ENCODE results near the gene DKK3. TPM values are rescaled to one million over a fixed set of nuclear protein-coding genes. Genes with fewer than 3 reads are reported as not detected.

DKK3 gene
- total RNA-seq, 3 donors from 2014 or later (not counting 1 experiment from before 2014, with no cell fraction given): 0.16 to 0.70 TPM; not detected in 1

DNA sequence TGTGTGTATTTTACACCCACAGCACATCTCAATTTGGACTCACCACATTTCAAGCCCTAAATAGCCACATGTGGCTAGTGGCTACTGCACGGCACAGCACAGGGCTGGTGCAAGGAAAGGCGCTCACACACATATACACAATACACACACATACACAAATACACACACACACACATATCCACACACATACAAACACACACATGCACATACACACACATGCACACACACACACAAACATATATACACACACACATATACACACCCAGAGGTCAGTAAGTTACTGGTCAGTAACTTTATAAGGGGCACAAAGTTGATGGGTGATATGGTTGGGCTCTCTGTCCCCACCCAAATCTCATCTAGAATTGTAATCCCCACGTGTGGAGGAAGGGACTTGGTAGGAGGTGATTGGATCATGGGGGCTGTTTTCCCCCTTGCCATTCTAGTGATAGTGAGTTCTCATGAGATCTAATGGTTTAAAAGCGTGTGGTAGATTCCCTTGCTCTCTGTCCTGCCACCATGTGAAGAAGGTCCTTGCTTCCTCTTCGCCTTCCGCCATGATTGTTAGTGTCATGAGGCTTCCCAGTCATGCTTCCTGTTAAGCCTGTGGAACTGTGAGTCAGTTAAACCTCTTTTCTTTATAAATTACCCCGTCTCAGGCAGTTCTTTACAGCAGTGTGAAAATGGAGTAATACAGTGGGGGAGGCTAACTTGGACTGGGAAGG lies 37.6 kb upstream of the DKK3 start:
- ATAC-seq: no peak
- Mint-ChIP-seq H3K4me1 (peaks cover 6 to 12% of the 10 kb centered on the region in 2 donors), H3K27ac (no peak overlapping the region), H3K36me3 (no peaks in the 10 kb centered on the region), H3K9me3 (no peaks in the 10 kb centered on the region), H3K4me3 (no peak overlapping the region), H3K27me3 (ENCODE audit: low read depth in 2 of 2) (peaks cover 8 to 17% of the 10 kb centered on the region in 2 donors)
- H3K27me3 ChIP-seq (ENCODE audit: control insufficient read depth, insufficient read depth, low read length): no peaks in the 10 kb centered on the region
- no peaks in the 10 kb centered on the region for H3K9me3 ChIP-seq (ENCODE audit: control insufficient read depth, insufficient read depth, low read length)
- H3K4me1 ChIP-seq (ENCODE audit: control insufficient read depth, insufficient read depth, low read length): peaks cover 14% of the 10 kb centered on the region
- H3K4me3 ChIP-seq (ENCODE audit: low read length): no peak overlapping the region
- no peaks in the 10 kb centered on the region for H3K36me3 ChIP-seq (ENCODE audit: control insufficient read depth, insufficient read depth, low read length)
- H3K27ac ChIP-seq (ENCODE audit: low read length): no peak overlapping the region
- intact Hi-C loops (cut with micrococcal nuclease): loop anchor here (5.0 to 10.0 kb wide), 2 partner anchors 41 to 839 kb away; no protein-coding TSS in a partner anchor
- TF ChIP-seq CTCF (IDR thresholded peaks at IDR 0.05): no peak
- WGBS (ENCODE audit: insufficient coverage): 79% methylated on average over 6 of the region's 7 CpGs
- DNase-seq: no peak

DNA sequence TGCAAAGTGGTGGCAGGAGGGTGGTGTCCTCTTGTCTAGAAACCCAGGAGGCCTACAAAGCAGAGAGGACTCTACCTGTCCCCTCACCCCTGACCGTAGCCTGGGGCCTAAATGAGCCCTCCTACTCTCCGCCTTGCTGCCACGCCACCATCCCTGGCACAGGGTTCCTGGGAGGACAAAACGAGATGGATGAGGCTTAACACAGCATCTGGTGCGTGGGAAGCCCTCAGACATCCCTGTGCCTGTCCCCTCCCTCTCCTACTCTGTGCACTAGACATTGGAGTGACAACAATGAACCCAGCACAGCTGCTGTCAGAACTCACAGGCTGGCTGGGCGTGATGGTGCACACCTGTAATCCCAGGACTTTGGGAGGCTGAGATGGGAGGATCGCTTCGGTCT lies 36.4 kb upstream of the DKK3 start:
- ATAC-seq (no peak), DNase-seq (no peak)
- intact Hi-C loops (cut with micrococcal nuclease): loop anchor here (1.0 to 10.0 kb wide), 4 partner anchors 43 to 840 kb away; no protein-coding TSS in a partner anchor
- TF ChIP-seq CTCF (IDR thresholded peaks at IDR 0.05): no peak
- WGBS (ENCODE audit: insufficient coverage): 85% methylated on average over 8 of the region's 8 CpGs
- H3K27ac ChIP-seq (ENCODE audit: low read length): no peak overlapping the region
- Mint-ChIP-seq H3K9me3 (no peaks in the 10 kb centered on the region), H3K4me1 (peaks cover 6 to 7% of the 10 kb centered on the region in 2 donors), H3K27ac (no peak overlapping the region), H3K36me3 (no peaks in the 10 kb centered on the region), H3K27me3 (ENCODE audit: low read depth in 2 of 2) (peaks cover 8 to 17% of the 10 kb centered on the region in 2 donors), H3K4me3 (no peak overlapping the region)
- no peaks in the 10 kb centered on the region for H3K27me3 ChIP-seq (ENCODE audit: control insufficient read depth, insufficient read depth, low read length)
- H3K4me1 ChIP-seq (ENCODE audit: control insufficient read depth, insufficient read depth, low read length): peaks cover 9% of the 10 kb centered on the region
- H3K36me3 ChIP-seq (ENCODE audit: control insufficient read depth, insufficient read depth, low read length): no peaks in the 10 kb centered on the region
- H3K4me3 ChIP-seq (ENCODE audit: low read length): no peak overlapping the region
- H3K9me3 ChIP-seq (ENCODE audit: control insufficient read depth, insufficient read depth, low read length): no peaks in the 10 kb centered on the region

DNA sequence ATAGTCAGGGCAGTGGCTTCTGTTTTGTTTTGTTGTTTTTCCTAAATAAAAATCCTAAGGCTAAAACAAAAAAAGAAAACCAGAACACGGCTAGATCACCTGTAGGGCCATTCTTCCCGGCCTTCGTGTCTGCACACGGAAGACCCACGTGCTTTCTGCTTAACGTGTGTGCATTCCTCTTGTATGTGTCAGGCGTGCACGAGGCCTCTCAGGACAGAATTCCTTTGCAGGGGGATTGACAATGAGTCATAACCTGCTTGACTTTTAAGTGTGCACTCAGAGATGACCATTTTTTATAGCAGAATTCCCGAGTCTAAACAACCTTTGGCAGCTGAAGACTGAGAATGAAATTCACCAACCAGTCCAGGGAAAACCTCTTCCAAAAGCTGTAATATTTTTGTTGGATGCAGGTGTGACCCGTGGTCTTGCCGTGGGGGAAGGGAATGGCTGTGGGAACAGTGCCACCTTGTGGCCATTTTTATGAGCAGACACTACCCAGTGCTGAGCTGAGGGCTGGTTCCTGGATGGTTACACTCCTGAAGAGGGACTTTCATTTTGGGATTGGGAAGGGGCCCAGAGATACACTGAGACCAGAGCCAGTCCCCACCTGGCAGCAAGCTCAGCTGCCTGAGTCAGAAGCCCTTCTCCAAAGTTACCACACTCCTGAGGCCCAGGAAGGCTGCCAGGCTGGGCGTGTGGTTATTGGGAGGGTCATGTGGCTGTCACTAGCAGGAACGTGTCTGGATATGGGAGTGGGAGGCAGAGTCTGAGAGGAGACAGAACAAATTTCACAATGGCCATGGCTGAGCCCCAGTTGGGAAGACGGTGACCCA lies 35.7 kb upstream of the DKK3 start:
- DNase-seq (peak; percentile 41 to 85), ATAC-seq (peak; percentile 66 to 80 (median 70))
- Histone ChIP-seq H3K36me3 (ENCODE audit: control insufficient read depth, insufficient read depth, low read length) (no peaks in the 10 kb centered on the region), H3K9me3 (ENCODE audit: control insufficient read depth, insufficient read depth, low read length) (no peaks in the 10 kb centered on the region), H3K4me3 (ENCODE audit: low read length) (no peak overlapping the region), H3K4me1 (ENCODE audit: control insufficient read depth, insufficient read depth, low read length) (peaks cover 9% of the 10 kb centered on the region), H3K27ac (ENCODE audit: low read length) (no peak overlapping the region), H3K27me3 (ENCODE audit: control insufficient read depth, insufficient read depth, low read length) (no peaks in the 10 kb centered on the region)
- Mint-ChIP-seq H3K27ac (no peak overlapping the region), H3K4me3 (no peak overlapping the region), H3K36me3 (no peaks in the 10 kb centered on the region), H3K9me3 (no peaks in the 10 kb centered on the region), H3K27me3 (ENCODE audit: low read depth in 2 of 2) (peaks cover 8 to 17% of the 10 kb centered on the region in 2 donors), H3K4me1 (peaks cover 4 to 7% of the 10 kb centered on the region in 2 donors)
- WGBS (ENCODE audit: insufficient coverage): 49% methylated on average over 14 of the region's 14 CpGs
- intact Hi-C loops (cut with micrococcal nuclease): loop anchor here (1.0 to 10.0 kb wide), 3 partner anchors 112 to 841 kb away; no protein-coding TSS in a partner anchor
- TF ChIP-seq CTCF (IDR thresholded peaks at IDR 0.05): peak; percentile 84
